ENCODE measurements around the gene FRMD4A.

Gene FRMD4A

DNA sequence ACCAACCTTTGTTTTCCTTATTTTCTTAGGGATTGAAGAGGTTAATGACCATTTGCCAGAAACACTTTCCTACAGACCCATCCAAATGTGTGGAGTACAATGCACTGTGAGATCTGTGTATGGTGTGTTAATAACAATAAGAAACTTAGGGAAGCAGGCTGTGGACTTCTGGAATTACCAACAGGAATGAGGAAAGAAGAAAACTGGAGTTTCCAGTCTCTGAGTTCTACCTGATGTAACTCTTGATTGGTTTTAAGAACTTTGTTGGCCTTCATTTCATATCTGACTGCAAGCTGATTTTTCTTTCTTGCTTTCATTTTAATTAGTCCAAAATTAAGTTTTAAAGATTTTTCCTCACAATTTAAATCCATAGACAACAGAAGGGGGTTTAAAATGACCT, 700.5 kb downstream of the FRMD4A start:
- TF ChIP-seq TAF1 (IDR thresholded peaks at IDR 0.05; ENCODE audit: low read depth), result no peak
- TF ChIP-seq YY1 (IDR thresholded peaks at IDR 0.05; ENCODE audit: low read depth), result no peak
- no peak for TF ChIP-seq FOXM1 (IDR thresholded peaks at IDR 0.05; ENCODE audit: borderline replicate concordance, low read depth)
- TF ChIP-seq TEAD4 (IDR thresholded peaks at IDR 0.05), result no peak
- TF ChIP-seq TCF12 (IDR thresholded peaks at IDR 0.05; ENCODE audit: low read depth), result no peak
- TF ChIP-seq, protein P1, sequence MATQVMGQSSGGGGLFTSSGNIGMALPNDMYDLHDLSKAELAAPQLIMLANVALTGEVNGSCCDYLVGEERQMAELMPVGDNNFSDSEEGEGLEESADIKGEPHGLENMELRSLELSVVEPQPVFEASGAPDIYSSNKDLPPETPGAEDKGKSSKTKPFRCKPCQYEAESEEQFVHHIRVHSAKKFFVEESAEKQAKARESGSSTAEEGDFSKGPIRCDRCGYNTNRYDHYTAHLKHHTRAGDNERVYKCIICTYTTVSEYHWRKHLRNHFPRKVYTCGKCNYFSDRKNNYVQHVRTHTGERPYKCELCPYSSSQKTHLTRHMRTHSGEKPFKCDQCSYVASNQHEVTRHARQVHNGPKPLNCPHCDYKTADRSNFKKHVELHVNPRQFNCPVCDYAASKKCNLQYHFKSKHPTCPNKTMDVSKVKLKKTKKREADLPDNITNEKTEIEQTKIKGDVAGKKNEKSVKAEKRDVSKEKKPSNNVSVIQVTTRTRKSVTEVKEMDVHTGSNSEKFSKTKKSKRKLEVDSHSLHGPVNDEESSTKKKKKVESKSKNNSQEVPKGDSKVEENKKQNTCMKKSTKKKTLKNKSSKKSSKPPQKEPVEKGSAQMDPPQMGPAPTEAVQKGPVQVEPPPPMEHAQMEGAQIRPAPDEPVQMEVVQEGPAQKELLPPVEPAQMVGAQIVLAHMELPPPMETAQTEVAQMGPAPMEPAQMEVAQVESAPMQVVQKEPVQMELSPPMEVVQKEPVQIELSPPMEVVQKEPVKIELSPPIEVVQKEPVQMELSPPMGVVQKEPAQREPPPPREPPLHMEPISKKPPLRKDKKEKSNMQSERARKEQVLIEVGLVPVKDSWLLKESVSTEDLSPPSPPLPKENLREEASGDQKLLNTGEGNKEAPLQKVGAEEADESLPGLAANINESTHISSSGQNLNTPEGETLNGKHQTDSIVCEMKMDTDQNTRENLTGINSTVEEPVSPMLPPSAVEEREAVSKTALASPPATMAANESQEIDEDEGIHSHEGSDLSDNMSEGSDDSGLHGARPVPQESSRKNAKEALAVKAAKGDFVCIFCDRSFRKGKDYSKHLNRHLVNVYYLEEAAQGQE (IDR thresholded peaks at IDR 0.05; ENCODE audit: low read depth), result no peak
- TF ChIP-seq CREB1 (IDR thresholded peaks at IDR 0.05; ENCODE audit: low read depth), result no peak
- TF ChIP-seq NFIC (IDR thresholded peaks at IDR 0.05), result no peak
- TF ChIP-seq RAD21 (IDR thresholded peaks at IDR 0.05; ENCODE audit: low read depth), result no peak
- no peak for TF ChIP-seq EP300 (IDR thresholded peaks at IDR 0.05; ENCODE audit: borderline replicate concordance)
- no peak for TF ChIP-seq ZBTB7A (IDR thresholded peaks at IDR 0.05; ENCODE audit: low read depth)
- TF ChIP-seq, protein P2, sequence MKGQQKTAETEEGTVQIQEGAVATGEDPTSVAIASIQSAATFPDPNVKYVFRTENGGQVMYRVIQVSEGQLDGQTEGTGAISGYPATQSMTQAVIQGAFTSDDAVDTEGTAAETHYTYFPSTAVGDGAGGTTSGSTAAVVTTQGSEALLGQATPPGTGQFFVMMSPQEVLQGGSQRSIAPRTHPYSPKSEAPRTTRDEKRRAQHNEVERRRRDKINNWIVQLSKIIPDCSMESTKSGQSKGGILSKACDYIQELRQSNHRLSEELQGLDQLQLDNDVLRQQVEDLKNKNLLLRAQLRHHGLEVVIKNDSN (IDR thresholded peaks at IDR 0.05), result no peak
- TF ChIP-seq, protein P3, sequence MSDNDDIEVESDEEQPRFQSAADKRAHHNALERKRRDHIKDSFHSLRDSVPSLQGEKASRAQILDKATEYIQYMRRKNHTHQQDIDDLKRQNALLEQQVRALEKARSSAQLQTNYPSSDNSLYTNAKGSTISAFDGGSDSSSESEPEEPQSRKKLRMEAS (IDR thresholded peaks at IDR 0.05), result no peak
- TF ChIP-seq CEBPB (IDR thresholded peaks at IDR 0.05), result no peak
- TF ChIP-seq EGR1 (IDR thresholded peaks at IDR 0.05), result no peak

GRCh38 chr10:13629116-13629515, 701.6 kb downstream of the FRMD4A start:
- TF ChIP-seq CEBPB (IDR thresholded peaks at IDR 0.05), result no peak

DNA sequence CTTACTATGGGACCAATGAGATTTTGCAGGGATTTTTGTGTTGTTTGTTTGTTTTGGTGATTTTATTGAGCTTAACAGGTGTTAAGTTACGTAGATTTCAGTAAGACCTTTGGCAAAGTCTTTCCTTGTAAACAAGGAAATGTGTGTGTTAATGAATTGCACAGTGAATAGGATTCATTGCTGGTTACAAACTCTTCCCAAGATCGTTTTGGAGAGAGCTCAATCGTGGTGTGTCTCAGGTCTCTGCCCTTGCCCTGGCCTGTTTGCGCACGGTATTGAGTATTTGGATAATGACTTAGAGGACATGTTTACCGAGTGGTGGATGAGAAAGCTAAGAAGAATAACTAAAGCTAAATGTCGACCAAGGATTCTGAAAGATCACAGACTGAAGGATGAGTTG, 702.1 kb downstream of the FRMD4A start:
- no peak for TF ChIP-seq TCF12 (IDR thresholded peaks at IDR 0.05; ENCODE audit: low read depth)
- no peak for TF ChIP-seq EGR1 (IDR thresholded peaks at IDR 0.05)
- no peak for TF ChIP-seq NFIC (IDR thresholded peaks at IDR 0.05)

GRCh38 chr10:13627459-13628310, 703.0 kb downstream of the FRMD4A start:
- no peak for TF ChIP-seq TCF12 (IDR thresholded peaks at IDR 0.05; ENCODE audit: low read depth)
- TF ChIP-seq TAF1 (IDR thresholded peaks at IDR 0.05; ENCODE audit: low read depth), result no peak
- no peak for TF ChIP-seq RAD21 (IDR thresholded peaks at IDR 0.05; ENCODE audit: low read depth)
- TF ChIP-seq NFIC (IDR thresholded peaks at IDR 0.05), result no peak

DNA sequence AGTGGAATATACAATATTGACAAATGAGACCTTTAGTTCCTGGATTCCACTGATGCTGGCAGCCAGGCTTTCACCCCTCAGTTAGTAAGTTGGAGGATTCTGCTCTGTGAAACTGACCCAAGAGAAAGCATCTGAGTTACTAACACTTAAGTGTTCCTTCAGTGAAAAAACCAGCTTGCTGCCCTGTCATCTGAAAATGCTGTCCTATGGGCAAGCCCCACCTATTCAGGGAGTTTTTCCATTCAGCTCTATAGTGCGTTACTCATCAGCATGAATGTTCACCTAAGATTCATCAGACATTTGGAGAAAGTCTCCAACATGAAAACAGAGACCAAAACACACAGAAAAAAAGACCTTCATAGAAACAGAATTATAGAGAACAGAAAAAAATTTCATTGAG, 706.1 kb downstream of the FRMD4A start:
- no peak for TF ChIP-seq CREB1 (IDR thresholded peaks at IDR 0.05; ENCODE audit: low read depth)

- TF ChIP-seq TCF12 (IDR thresholded peaks at IDR 0.05; ENCODE audit: low read depth), result no peak
These were observed 708.8 kb downstream of the FRMD4A start for GRCh38 chr10:13621931-13622330.

GRCh38 chr10:13617116-13617515, 713.6 kb downstream of the FRMD4A start:
- TF ChIP-seq CEBPB (IDR thresholded peaks at IDR 0.05) (no peak), TCF12 (IDR thresholded peaks at IDR 0.05; ENCODE audit: low read depth) (no peak), EGR1 (IDR thresholded peaks at IDR 0.05) (no peak), ZBTB7A (IDR thresholded peaks at IDR 0.05; ENCODE audit: low read depth) (no peak), TAF1 (IDR thresholded peaks at IDR 0.05; ENCODE audit: low read depth) (no peak)

DNA sequence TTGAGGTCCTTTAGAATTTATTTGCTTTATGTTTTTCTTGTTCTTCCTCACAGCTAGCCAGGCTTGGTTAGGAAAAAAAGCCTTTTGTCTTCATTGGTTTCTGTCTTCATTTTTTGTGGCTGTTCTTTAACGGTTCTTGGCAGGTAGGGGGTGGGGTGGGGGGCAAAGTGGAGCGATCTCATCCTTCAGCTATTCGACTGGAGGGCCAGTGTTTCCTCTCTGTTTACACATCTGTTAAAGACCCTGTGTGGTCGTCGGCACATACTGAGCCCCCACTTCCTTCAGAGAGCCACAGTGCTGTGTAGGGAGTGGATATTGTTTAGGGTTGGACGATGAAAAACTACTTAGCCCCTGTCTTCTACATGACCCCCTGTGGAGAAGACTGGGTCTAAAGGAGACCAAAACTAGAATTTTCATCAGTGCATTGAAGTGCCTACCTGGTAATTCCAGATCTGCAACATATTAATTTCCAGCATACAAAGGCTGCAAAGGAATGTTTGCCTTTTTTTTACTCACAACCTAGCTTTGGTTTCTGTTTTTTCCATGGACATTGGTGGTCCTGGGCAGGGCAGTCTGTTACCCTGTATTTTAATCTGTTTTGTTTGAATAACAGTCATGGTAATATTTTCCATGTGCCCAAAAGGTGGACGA, 714.9 kb downstream of the FRMD4A start:
- no peak for TF ChIP-seq TAF1 (IDR thresholded peaks at IDR 0.05; ENCODE audit: low read depth)

DNA sequence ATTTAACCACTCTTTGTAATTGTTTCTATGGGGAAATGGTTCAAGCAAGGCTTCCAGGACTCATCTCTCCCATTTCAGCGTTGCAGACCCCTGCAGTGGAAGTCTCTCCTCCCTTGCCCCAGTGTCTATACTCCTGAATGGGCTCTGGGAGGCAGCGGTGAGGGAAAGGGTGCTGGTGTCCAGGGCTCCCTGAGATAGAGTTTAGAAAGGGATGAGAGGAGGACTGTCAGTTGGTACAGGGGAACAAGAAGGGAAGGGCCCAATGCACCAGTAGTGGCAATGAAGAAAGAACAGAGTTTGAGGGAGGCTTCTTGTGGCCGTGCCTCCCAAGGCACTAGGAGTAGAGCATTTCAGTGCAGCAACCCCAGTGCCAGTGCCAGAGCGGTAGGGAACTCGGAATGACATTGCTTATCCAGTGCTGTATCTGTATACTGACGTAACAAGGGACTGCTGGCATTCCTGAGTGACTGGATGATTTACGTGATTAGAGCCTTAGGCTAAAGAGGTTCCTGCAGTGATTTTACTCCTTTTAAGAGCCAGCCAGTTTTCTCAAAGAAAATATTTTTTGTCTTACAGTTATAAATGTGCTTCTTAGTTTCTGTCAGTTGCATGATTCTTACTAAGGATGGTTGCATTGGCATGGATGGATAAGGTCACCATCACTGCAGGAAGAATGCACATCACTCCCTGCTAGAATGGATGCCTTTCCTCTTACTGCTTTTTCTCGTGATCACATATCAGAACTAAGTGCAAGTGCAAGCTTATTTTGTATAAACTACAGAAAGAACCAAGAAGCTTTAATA, 716.0 kb downstream of the FRMD4A start:
- TF ChIP-seq TEAD4 (IDR thresholded peaks at IDR 0.05), result peak; percentile 41
- no peak for TF ChIP-seq FOXM1 (IDR thresholded peaks at IDR 0.05; ENCODE audit: borderline replicate concordance, low read depth)
- TF ChIP-seq TCF12 (IDR thresholded peaks at IDR 0.05; ENCODE audit: low read depth), result no peak

All from Ishikawa (cell line).